Upper lobe of left lung (tissue), 6 donors: Measurements from ENCODE around the gene ZIC1. TPM values are rescaled to one million over a fixed set of nuclear protein-coding genes. Genes with fewer than 3 reads are reported as not detected.

Source experiments
- ATAC-seq, 2 donors: fragments of 200-7000 bp; cut with Tn5 transposase; one replicate each; pipeline ENCODE4 v1.9.1; 2022; ENCODE audit warnings: mild to moderate bottlenecking in 2 of 2, moderate library complexity in 2 of 2; ENCODE audit not compliant: low FRiP score in 2 of 2
- DNase-seq, 2 donors: peaks; one replicate each; pipeline ENCODE4 v3.0.0-alpha.2; 2019 to 2020
- H3K27ac ChIP-seq, 4 donors: fragments of 200-600 bp; sonication (generic); one replicate each; pipeline ENCODE4 v1.5.1; 2016 to 2019
- H3K27me3 ChIP-seq, 4 donors: fragments of 200-600 bp; sonication (generic); one replicate each; pipeline ENCODE4 v1.5.1; 2017 to 2019
- H3K36me3 ChIP-seq, 4 donors: fragments of 200-600 bp; sonication (generic); one replicate each; pipeline ENCODE4 v1.5.1; 2016 to 2019
- H3K4me1 ChIP-seq, 4 donors: fragments of 200-600 bp; sonication (generic); one replicate each; pipeline ENCODE4 v1.5.1; 2018 to 2019
- H3K4me3 ChIP-seq, 4 donors: fragments of 200-600 bp; sonication (generic); one replicate each; pipeline ENCODE4 v1.5.1; 2017 to 2019; ENCODE audit warnings: mild to moderate bottlenecking in 2 of 4, moderate library complexity in 1 of 4
- H3K9me3 ChIP-seq, 4 donors: fragments of 200-600 bp; sonication (generic); one replicate each; pipeline ENCODE4 v1.5.1; 2018 to 2019
- EP300 ChIP-seq, 4 donors: sonication (generic); formaldehyde crosslinking; IDR thresholded peaks; one replicate each; pipeline ENCODE4 v1.5.1; 2017; ENCODE audit warnings: antibody characterized with exemption in 4 of 4, control low read depth in 2 of 4
- POLR2A ChIP-seq, 4 donors: fragments of 450-650 bp; IDR thresholded peaks; one replicate each; pipeline ENCODE4 v1.5.1; 2016 to 2017; ENCODE audit warnings: antibody characterized with exemption in 4 of 4, mild to moderate bottlenecking in 2 of 4
- POLR2AphosphoS5 ChIP-seq, 2 donors: sonication (generic); formaldehyde crosslinking; IDR thresholded peaks; one replicate each; pipeline ENCODE4 v1.5.1; 2017; ENCODE audit warnings: antibody characterized with exemption in 2 of 2
- WGBS, 2 donors: methylation state at CpG; one replicate each; pipeline ENCODE4 v1.1.5; 2017 to 2018; 5-methylcytosine and 5-hydroxymethylcytosine counted together
- total RNA-seq, 6 donors: library from RNA; depleted of rRNA in 4 of 6; stranded (reverse); fragments of >200 nt in 4 of 6; gene quantifications; one replicate each; pipeline versions ENCODE4 v1.1.0 to v1.2.1, GENCODE V29; 2016 to 2021
- TF ChIP-seq, protein P1 (sequence below), 6 experiments: fragments of 450-650 bp in 4 of 6; fragments of 200-600 bp in 2 of 6; sonication (generic) in 2 of 6; IDR thresholded peaks; one replicate each; pipeline ENCODE4 v1.5.1; 2016 to 2019; ENCODE audit warnings: antibody characterized with exemption in 6 of 6
- donor health status: DM: no; HTN: no; CAD: no; lungs with moderate emphysema.
- donor health status: DM: no; HTN: yes; CAD: no; lungs with severe emphysema.

Gene ZIC1
- total RNA-seq, 6 donors from 2014 or later: not detected

DNA sequence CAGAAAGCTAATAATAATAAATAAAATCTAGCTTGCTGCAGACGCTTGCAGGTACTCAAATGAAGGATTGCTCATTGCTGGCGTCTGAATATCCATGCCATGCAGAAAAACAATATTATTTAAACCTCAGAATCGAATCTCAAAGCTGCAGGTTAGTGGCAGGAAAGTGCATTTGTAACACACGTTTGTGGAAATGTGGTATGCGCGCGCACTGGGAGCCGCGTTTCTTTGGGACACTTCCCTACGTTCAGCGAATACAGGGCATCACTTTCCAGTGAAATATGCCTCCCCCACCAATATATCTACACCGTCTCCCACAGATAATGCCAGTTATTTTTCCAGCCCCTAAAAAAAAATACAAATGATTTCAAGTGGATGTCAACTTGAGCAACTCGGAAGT is 39.9 kb upstream of the ZIC1 start:
- WGBS, 2 donors: 14 to 19% methylated on average over 13 of the region's 13 CpGs

DNA sequence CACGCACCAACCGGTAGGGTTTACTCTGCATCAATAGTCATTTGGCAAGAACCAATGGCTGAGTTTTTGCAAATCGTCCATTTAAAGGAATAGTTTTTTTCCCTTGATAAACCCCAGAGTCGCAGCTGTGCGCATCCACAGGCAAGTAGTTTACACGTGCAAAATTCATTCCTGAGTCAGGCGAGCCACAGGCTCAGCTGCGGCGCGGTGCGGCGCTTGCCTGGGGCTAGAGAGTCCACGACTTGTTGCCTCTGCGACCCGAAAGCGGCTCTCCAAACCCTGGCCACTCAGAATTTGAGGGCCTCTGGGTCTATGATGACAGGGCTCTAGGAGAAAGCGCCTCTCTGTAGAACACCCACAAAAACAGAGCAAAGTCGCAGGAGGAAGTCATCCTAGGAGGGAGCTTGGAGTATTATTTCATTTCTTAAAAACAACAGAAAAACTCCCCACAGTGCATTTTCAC is 39.5 kb upstream of the ZIC1 start:
- Histone ChIP-seq H3K27ac (no peak overlapping the region), H3K4me1 (no peaks in the 10 kb centered on the region), H3K36me3 (no peaks in the 10 kb centered on the region), H3K27me3 (peaks cover 0 to 36% (median 4%) of the 10 kb centered on the region in 4 donors), H3K4me3 (no peak overlapping the region), H3K9me3 (no peaks in the 10 kb centered on the region)
- WGBS, 2 donors: 12% methylated on average over 5 to 18 of the region's 18 CpGs
- TF ChIP-seq POLR2AphosphoS5 (IDR thresholded peaks at IDR 0.05) (no peak), EP300 (IDR thresholded peaks at IDR 0.05) (no peak), POLR2A (IDR thresholded peaks at IDR 0.05) (no peak)
- TF ChIP-seq, protein P1, sequence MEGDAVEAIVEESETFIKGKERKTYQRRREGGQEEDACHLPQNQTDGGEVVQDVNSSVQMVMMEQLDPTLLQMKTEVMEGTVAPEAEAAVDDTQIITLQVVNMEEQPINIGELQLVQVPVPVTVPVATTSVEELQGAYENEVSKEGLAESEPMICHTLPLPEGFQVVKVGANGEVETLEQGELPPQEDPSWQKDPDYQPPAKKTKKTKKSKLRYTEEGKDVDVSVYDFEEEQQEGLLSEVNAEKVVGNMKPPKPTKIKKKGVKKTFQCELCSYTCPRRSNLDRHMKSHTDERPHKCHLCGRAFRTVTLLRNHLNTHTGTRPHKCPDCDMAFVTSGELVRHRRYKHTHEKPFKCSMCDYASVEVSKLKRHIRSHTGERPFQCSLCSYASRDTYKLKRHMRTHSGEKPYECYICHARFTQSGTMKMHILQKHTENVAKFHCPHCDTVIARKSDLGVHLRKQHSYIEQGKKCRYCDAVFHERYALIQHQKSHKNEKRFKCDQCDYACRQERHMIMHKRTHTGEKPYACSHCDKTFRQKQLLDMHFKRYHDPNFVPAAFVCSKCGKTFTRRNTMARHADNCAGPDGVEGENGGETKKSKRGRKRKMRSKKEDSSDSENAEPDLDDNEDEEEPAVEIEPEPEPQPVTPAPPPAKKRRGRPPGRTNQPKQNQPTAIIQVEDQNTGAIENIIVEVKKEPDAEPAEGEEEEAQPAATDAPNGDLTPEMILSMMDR (IDR thresholded peaks at IDR 0.05): no peak
- peak in 1 of 2 donors; percentile 57 for DNase-seq
- ATAC-seq: no peak

More for the DNA sequence above, 39.9 kb upstream of the ZIC1 start:
- Histone ChIP-seq H3K9me3 (no peaks in the 10 kb centered on the region), H3K27me3 (peaks cover 0 to 36% (median 4%) of the 10 kb centered on the region in 4 donors), H3K4me1 (no peaks in the 10 kb centered on the region), H3K4me3 (no peak overlapping the region), H3K27ac (no peak overlapping the region), H3K36me3 (no peaks in the 10 kb centered on the region)
- DNase-seq (no peak), ATAC-seq (no peak)
- no peak for TF ChIP-seq EP300 (IDR thresholded peaks at IDR 0.05)
- no peak for TF ChIP-seq POLR2AphosphoS5 (IDR thresholded peaks at IDR 0.05)
- TF ChIP-seq, protein P1 (IDR thresholded peaks at IDR 0.05): no peak
- no peak for TF ChIP-seq POLR2A (IDR thresholded peaks at IDR 0.05)

DNA sequence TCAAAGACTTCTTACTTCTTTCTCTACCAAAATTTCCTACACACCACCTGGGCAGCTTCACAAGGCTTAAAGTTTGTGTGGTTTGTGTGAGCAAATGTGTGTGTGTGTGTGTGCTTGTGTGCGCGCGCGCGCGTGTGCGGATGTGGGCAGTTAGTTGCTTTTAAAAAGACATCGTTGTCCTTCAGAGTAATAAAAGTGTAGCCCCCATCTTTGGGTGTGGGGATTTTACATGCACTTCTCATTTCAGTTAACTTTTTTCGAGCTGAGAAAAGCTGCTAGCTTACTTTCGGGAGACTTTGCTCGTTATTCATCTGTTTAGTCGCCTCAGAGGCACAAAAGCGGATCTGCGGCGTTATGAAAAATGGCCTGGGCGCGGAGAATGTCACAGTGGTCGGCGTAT is 38.8 kb upstream of the ZIC1 start:
- no peak overlapping the region for H3K4me3 ChIP-seq
- no peak for ATAC-seq
- H3K4me1 ChIP-seq: no peaks in the 10 kb centered on the region
- H3K27ac ChIP-seq: no peak overlapping the region
- H3K9me3 ChIP-seq: no peaks in the 10 kb centered on the region
- TF ChIP-seq, protein P1 (IDR thresholded peaks at IDR 0.05): no peak
- TF ChIP-seq POLR2A (IDR thresholded peaks at IDR 0.05) (no peak), EP300 (IDR thresholded peaks at IDR 0.05) (no peak), POLR2AphosphoS5 (IDR thresholded peaks at IDR 0.05) (no peak)
- 11 to 12% methylated on average over 19 of the region's 19 CpGs for WGBS, 2 donors
- DNase-seq: peak in 1 of 2 donors; percentile 59
- H3K27me3 ChIP-seq: peaks cover 0 to 36% (median 4%) of the 10 kb centered on the region in 4 donors
- no peaks in the 10 kb centered on the region for H3K36me3 ChIP-seq

DNA sequence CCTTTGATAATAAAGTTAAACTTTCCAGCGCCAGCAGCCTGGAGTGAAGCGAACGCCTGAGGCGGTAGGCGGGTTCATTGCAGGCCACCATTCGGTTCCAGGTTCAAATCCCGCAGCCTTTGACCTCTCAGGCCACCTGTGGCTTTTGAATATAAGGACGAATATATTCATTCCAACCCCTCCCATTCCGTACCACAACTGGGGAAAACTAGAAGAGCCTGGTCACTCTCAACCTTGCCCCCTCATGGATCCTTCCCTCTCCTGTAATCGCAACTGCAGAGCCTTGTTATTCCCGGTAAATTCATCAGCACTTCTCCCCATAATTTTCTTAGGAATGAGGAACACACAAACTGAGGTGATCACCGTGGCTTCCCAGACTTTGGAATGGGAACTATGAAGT is 38.0 kb upstream of the ZIC1 start:
- Histone ChIP-seq H3K27ac (no peak overlapping the region), H3K4me3 (no peak overlapping the region), H3K27me3 (peaks cover 0 to 36% (median 4%) of the 10 kb centered on the region in 4 donors), H3K36me3 (no peaks in the 10 kb centered on the region), H3K4me1 (no peaks in the 10 kb centered on the region), H3K9me3 (no peaks in the 10 kb centered on the region)
- TF ChIP-seq POLR2AphosphoS5 (IDR thresholded peaks at IDR 0.05) (no peak), EP300 (IDR thresholded peaks at IDR 0.05) (no peak), POLR2A (IDR thresholded peaks at IDR 0.05) (no peak)
- TF ChIP-seq, protein P1 (IDR thresholded peaks at IDR 0.05): no peak
- ATAC-seq (no peak), DNase-seq (no peak)
- WGBS, 2 donors: 6 to 8% methylated on average over 12 of the region's 12 CpGs

DNA sequence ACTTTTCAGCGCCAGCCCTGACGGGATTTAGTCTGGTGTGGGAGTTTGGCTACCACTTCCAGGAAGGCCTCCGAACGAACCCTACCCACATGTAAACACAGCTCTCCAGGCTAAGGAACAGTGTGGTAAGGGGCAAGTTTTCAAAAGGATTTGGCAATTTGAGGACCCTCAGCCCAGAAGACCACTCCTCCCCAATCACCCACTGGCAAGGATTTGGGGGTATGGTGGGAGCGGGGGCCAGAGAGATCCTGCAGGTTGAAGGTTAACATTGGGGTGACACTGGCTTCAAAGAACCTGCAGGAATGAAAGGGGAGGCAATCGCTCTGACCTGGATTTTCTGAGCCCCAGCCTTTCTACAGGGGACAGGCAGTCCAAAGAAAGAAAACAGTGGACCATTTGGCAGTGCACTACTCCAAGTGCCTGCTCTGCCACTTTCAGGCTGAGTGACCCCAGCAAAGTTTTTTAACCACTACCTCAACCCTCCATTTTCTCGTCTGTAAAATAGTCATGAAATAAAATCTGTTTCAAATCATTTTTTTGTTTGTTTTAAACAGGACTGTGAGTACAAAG is 37.3 kb upstream of the ZIC1 start:
- H3K36me3 ChIP-seq: no peaks in the 10 kb centered on the region
- no peak for ATAC-seq
- H3K9me3 ChIP-seq: no peaks in the 10 kb centered on the region
- no peak overlapping the region for H3K27ac ChIP-seq
- H3K4me3 ChIP-seq: no peak overlapping the region
- DNase-seq: no peak
- peaks cover 0 to 36% (median 4%) of the 10 kb centered on the region in 4 donors for H3K27me3 ChIP-seq
- H3K4me1 ChIP-seq: no peaks in the 10 kb centered on the region
- TF ChIP-seq POLR2AphosphoS5 (IDR thresholded peaks at IDR 0.05) (no peak), POLR2A (IDR thresholded peaks at IDR 0.05) (no peak)
- TF ChIP-seq, protein P1 (IDR thresholded peaks at IDR 0.05): no peak
- 13 to 14% methylated on average over 7 of the region's 7 CpGs for WGBS, 2 donors
